H1 (cell line): ENCODE measurements around the gene MEF2A. TPM values are rescaled to one million over a fixed set of nuclear protein-coding genes. Genes with fewer than 3 reads are reported as not detected.

Experiments used
- CTCF ChIA-PET: fragments of 300-600 bp; sonication (Branson Sonifier 250); formaldehyde crosslinking; loops from one replicate; lab custom pipeline; 2021; ENCODE audit not compliant: partially characterized antibody; lab: Charles Lee
- POLR2A ChIA-PET: fragments of 300-600 bp; sonication (Branson Sonifier 250); formaldehyde crosslinking; loops from one replicate; lab custom pipeline; 2021; ENCODE audit warnings: inconsistent platforms; ENCODE audit not compliant: partially characterized antibody; lab: Charles Lee
- DNase-seq, 2 experiments: peaks; one replicate each; pipeline versions ENCODE4 v3.0.0 to v3.0.0-alpha.2; 2010 to 2022; ENCODE audit warnings: low spot score in 2 of 2, low read depth in 1 of 2, mixed read lengths in 1 of 2
- FAIRE-seq: peaks from 2 replicates; lab custom pipeline; 2011; peaks lifted over from hg19 to GRCh38; lab: Jason Lieb, UNC
- H2AFZ ChIP-seq: 2 replicates; pipeline ENCODE4 v1.8.1; 2012; ENCODE audit warnings: low read length, inconsistent platforms
- H2AK5ac ChIP-seq: 2 replicates; pipeline ENCODE4 v1.6.1; 2013; ENCODE audit warnings: low read depth, low read length
- H2BK120ac ChIP-seq: replicated peaks from 2 replicates; pipeline ENCODE3; 2013; ENCODE audit warnings: low read depth, low read length, inconsistent platforms
- H2BK12ac ChIP-seq: 2 replicates; pipeline ENCODE4 v1.6.1; 2013; ENCODE audit warnings: low read depth, low read length
- H2BK15ac ChIP-seq: 2 replicates; pipeline ENCODE4 v1.6.1; 2013; ENCODE audit warnings: low read length
- H2BK20ac ChIP-seq: 2 replicates; pipeline ENCODE4 v1.6.1; 2013; ENCODE audit warnings: low read length
- H2BK5ac ChIP-seq: 2 replicates; pipeline ENCODE4 v1.6.1; 2013; ENCODE audit warnings: low read depth, low read length
- H3K14ac ChIP-seq: 2 replicates; pipeline ENCODE4 v1.6.1; 2013; ENCODE audit warnings: inconsistent platforms; ENCODE audit not compliant: insufficient read length
- H3K18ac ChIP-seq: 2 replicates; pipeline ENCODE4 v1.6.1; 2013; ENCODE audit warnings: low read length; ENCODE audit errors: extremely low read depth
- H3K23ac ChIP-seq: 2 replicates; pipeline ENCODE4 v1.6.1; 2013; ENCODE audit warnings: inconsistent platforms; ENCODE audit not compliant: insufficient read length
- H3K23me2 ChIP-seq: 2 replicates; pipeline ENCODE4 v1.6.1; 2013; ENCODE audit warnings: low read depth, low read length
- H3K27ac ChIP-seq: 2 replicates; pipeline ENCODE4 v1.6.1; 2011; ENCODE audit warnings: low read depth, low read length, inconsistent platforms
- H3K27me3 ChIP-seq, 4 experiments: replicated peaks in 1 of 4; 1 replicate in 1 of 4; 2 replicates in 3 of 4; pipeline versions ENCODE4 v1.6.1 to v1.8.1; 2011 to 2013; ENCODE audit warnings: low read length in 3 of 4, mild to moderate bottlenecking in 3 of 4, inconsistent platforms in 2 of 4, mixed read lengths in 2 of 4, moderate library complexity in 1 of 4; ENCODE audit not compliant: control insufficient read depth in 3 of 4, insufficient read depth in 3 of 4; ENCODE audit errors: extremely low read depth in 1 of 4
- H3K36me3 ChIP-seq, 4 experiments: 2 replicates each; pipeline versions ENCODE4 v1.6.1 to v1.8.1; 2011 to 2013; ENCODE audit warnings: mild to moderate bottlenecking in 4 of 4, low read length in 3 of 4, moderate library complexity in 2 of 4, control low read depth in 1 of 4, inconsistent platforms in 1 of 4; ENCODE audit not compliant: insufficient read depth in 4 of 4, control insufficient read depth in 2 of 4
- H3K4ac ChIP-seq: replicated peaks from 2 replicates; pipeline ENCODE3; 2013; ENCODE audit warnings: low read length, low read depth, mixed read lengths, inconsistent platforms; ENCODE audit not compliant: insufficient read length
- H3K4me1 ChIP-seq, 4 experiments: replicated peaks in 1 of 4; 1 replicate in 1 of 4; 2 replicates in 3 of 4; pipeline versions ENCODE4 v1.6.1 to v1.8.1; 2011 to 2013; ENCODE audit warnings: low read length in 3 of 4, inconsistent platforms in 2 of 4, mixed read lengths in 1 of 4; ENCODE audit not compliant: insufficient read depth in 4 of 4, control insufficient read depth in 3 of 4
- H3K4me2 ChIP-seq, 2 experiments: 2 replicates each; pipeline versions ENCODE4 v1.6.1 to v1.8.1; 2011 to 2013; ENCODE audit warnings: low read depth in 2 of 2, low read length in 2 of 2, control low read depth in 1 of 2, inconsistent platforms in 1 of 2, mild to moderate bottlenecking in 1 of 2; ENCODE audit not compliant: insufficient read depth in 1 of 2
- H3K4me3 ChIP-seq, 4 experiments: fragments of 200-600, 300-600 bp in 1 of 4; sonication (generic), shearing (Covaris generic), sonication (Bioruptor Twin) in 1 of 4; 2 replicates each; pipeline versions ENCODE4 v1.5.1 to v1.8.1; 2011 to 2016; ENCODE audit warnings: low read length in 4 of 4, low read depth in 3 of 4, control low read depth in 2 of 4, inconsistent platforms in 2 of 4, mild to moderate bottlenecking in 2 of 4, mixed read lengths in 1 of 4, moderate library complexity in 1 of 4; ENCODE audit not compliant: insufficient read depth in 2 of 4; ENCODE audit errors: extremely low read depth in 1 of 4
- H3K56ac ChIP-seq: replicated peaks from 2 replicates; pipeline ENCODE3; 2013; ENCODE audit warnings: low read depth, mild to moderate bottlenecking, mixed read lengths, low read length, inconsistent platforms; ENCODE audit not compliant: insufficient read length
- H3K79me1 ChIP-seq: 2 replicates; pipeline ENCODE4 v1.6.1; 2013; ENCODE audit warnings: low read depth, low read length, control low read depth
- H3K79me2 ChIP-seq, 2 experiments: 2 replicates each; pipeline versions ENCODE4 v1.6.1 to v1.8.1; 2012 to 2013; ENCODE audit warnings: low read length in 2 of 2, mild to moderate bottlenecking in 2 of 2, inconsistent platforms in 1 of 2; ENCODE audit not compliant: insufficient read depth in 2 of 2, control insufficient read depth in 1 of 2
- H3K9ac ChIP-seq, 4 experiments: replicated peaks in 1 of 4; 1 replicate in 1 of 4; 2 replicates in 3 of 4; pipeline versions ENCODE4 v1.6.1 to v1.8.1; 2011 to 2013; ENCODE audit warnings: low read depth in 3 of 4, low read length in 3 of 4, control low read depth in 2 of 4, mild to moderate bottlenecking in 2 of 4, moderate library complexity in 2 of 4, inconsistent platforms in 1 of 4; ENCODE audit errors: extremely low read depth in 1 of 4
- H3K9me3 ChIP-seq, 2 experiments: 2 replicates each; pipeline versions ENCODE4 v1.6.1 to v1.8.1; 2012 to 2013; ENCODE audit warnings: mild to moderate bottlenecking in 2 of 2, moderate library complexity in 2 of 2, control low read depth in 1 of 2, inconsistent platforms in 1 of 2, low read depth in 1 of 2, low read length in 1 of 2, mixed read lengths in 1 of 2; ENCODE audit not compliant: insufficient read depth in 2 of 2
- H4K20me1 ChIP-seq, 2 experiments: replicated peaks in 1 of 2; 2 replicates each; pipeline versions ENCODE3 to v1.8.1; 2011 to 2013; ENCODE audit warnings: inconsistent platforms in 2 of 2, low read length in 2 of 2, mild to moderate bottlenecking in 1 of 2; ENCODE audit not compliant: insufficient read depth in 2 of 2, control insufficient read depth in 1 of 2
- H4K5ac ChIP-seq: 2 replicates; pipeline ENCODE4 v1.6.1; 2013; ENCODE audit warnings: low read length, low read depth, mixed read lengths, inconsistent platforms; ENCODE audit not compliant: insufficient read length
- H4K8ac ChIP-seq: 2 replicates; pipeline ENCODE4 v1.8.0; 2013; ENCODE audit warnings: mild to moderate bottlenecking, moderate library complexity, low read length, inconsistent platforms; ENCODE audit not compliant: insufficient read depth; ENCODE audit errors: extremely low read depth
- H4K91ac ChIP-seq: replicated peaks from 2 replicates; pipeline ENCODE3; 2013; ENCODE audit warnings: low read length, mixed read lengths, inconsistent platforms; ENCODE audit not compliant: insufficient read length
- CBX5 ChIP-seq: fragments of 300-800, 300-1000 bp; sonication (generic); IDR thresholded peaks from 2 replicates; pipeline ENCODE4 v1.7.1; 2016; ENCODE audit warnings: antibody characterized with exemption, low read length, low read depth
- JUN ChIP-seq: IDR thresholded peaks from 2 replicates; pipeline ENCODE4 v1.6.1; 2011; ENCODE audit warnings: low read depth, mild to moderate bottlenecking, improper control_type of control experiment, low read length
- RFX5 ChIP-seq: IDR thresholded peaks from 2 replicates; pipeline ENCODE4 v1.6.1; 2011; ENCODE audit warnings: low read depth, low read length, improper control_type of control experiment, borderline replicate concordance
- SP1 ChIP-seq: IDR thresholded peaks from 2 replicates; pipeline ENCODE4 v1.6.1; 2011; ENCODE audit warnings: low read depth, low read length
- TAF1 ChIP-seq: IDR thresholded peaks from 2 replicates; pipeline ENCODE4 v1.6.1; 2011; ENCODE audit warnings: mild to moderate bottlenecking, low read depth, low read length
- TBP ChIP-seq: IDR thresholded peaks from 2 replicates; pipeline ENCODE4 v1.6.1; 2011; ENCODE audit warnings: low read depth, low read length, improper control_type of control experiment
- WGBS, 2 experiments: shearing (Covaris generic) in 1 of 2; methylation state at CpG; one replicate each; pipeline versions ENCODE4 v1.1.6 to v1.1.7; 2013 to 2015; ENCODE audit warnings: low lambda C conversion rate in 2 of 2, mixed read lengths in 2 of 2, inconsistent platforms in 1 of 2, low coverage in 1 of 2, missing lambda C conversion rate in 1 of 2; ENCODE audit not compliant: insufficient replicate concordance in 2 of 2, insufficient coverage in 1 of 2, insufficient read length in 1 of 2; ENCODE audit errors: extremely low coverage in 1 of 2, missing lambda C conversion rate in 1 of 2; 5-methylcytosine and 5-hydroxymethylcytosine counted together
- polyA plus RNA-seq, 7 experiments: library from polyadenylated mRNA; depleted of rRNA in 3 of 7; stranded (reverse) in 5 of 7; unstranded in 2 of 7; fragments of >200 nt in 5 of 7; fragments of 200-250 nt in 2 of 7; gene quantifications; 1 replicate in 5 of 7; 2 replicates in 1 of 7; 4 replicates in 1 of 7; pipeline versions ENCODE4 v1.2.1 to v1.2.3, GENCODE V29; 2011 to 2013; ENCODE audit warnings: missing spikeins in 2 of 7, mixed read lengths in 2 of 7
- total RNA-seq: library from RNA; stranded (reverse); fragmentation: NEBNext Ultra II Directional; extraction: Animal tissue kit (Norgen Biotek cat#: 25700); gene quantifications from 2 replicates; pipeline ENCODE4 v1.2.1, GENCODE V29; 2021
- TF ChIP-seq, protein P1 (sequence below): IDR thresholded peaks from 2 replicates; pipeline ENCODE4 v1.6.1; 2011; ENCODE audit warnings: low read length, improper control_type of control experiment

The MEF2A gene
- total and polyA plus RNA-seq, 2 of the 8 experiments (the other 6 are each of a cell fraction or from before 2014, with no cell fraction given): 15.6 to 22.5 TPM

GRCh38 chr15:99718421-99718820, 152.6 kb downstream of the MEF2A start:
- Histone ChIP-seq H4K91ac (no peak overlapping the region), H2BK12ac (no peak overlapping the region), H2AK5ac (no peak overlapping the region), H4K20me1 (no peaks in the 10 kb centered on the region), H3K4me3 (no peak overlapping the region), H3K27ac (no peak overlapping the region), H3K18ac (no peak overlapping the region), H3K4me2 (no peak overlapping the region), H2BK20ac (no peak overlapping the region), H2BK15ac (no peak overlapping the region), H2BK5ac (no peak overlapping the region), H2BK120ac (no peak overlapping the region), H3K23ac (no peak overlapping the region), H4K8ac (no peak overlapping the region), H3K4ac (no peak overlapping the region), H3K14ac (no peak overlapping the region), H2AFZ (no peak overlapping the region), H3K9ac (no peak overlapping the region), H3K36me3 (peaks cover 0 to 4% (median 0%) of the 10 kb centered on the region in 4 experiments; a peak in 3 of 8 replicates), H3K56ac (no peak overlapping the region), H3K23me2 (no peaks in the 10 kb centered on the region; the same call in 1 of the 2 replicates), H3K79me2 (no peaks in the 10 kb centered on the region), H3K27me3 (no peaks in the 10 kb centered on the region), H3K79me1 (no peaks in the 10 kb centered on the region), H3K9me3 (no peaks in the 10 kb centered on the region), H3K4me1 (peaks cover 0 to 2% (median 0%) of the 10 kb centered on the region in 4 experiments; a peak in 1 of 7 replicates), H4K5ac (no peak overlapping the region)
- CTCF ChIA-PET: interaction anchor here (0.7 to 8.4 kb wide), 7 partner anchors 8 to 446 kb away, joined by 3 to 51 read pairs (median 4); no protein-coding TSS in a partner anchor
- WGBS, 2 experiments: 90% methylated on average over 4 of the region's 4 CpGs; no CpG with 5 or more reads in 1 of the 2 experiments
- POLR2A ChIA-PET: interaction anchor here (0.9 to 1.2 kb wide), 2 partner anchors 327 to 334 kb away, joined by 3 read pairs; no protein-coding TSS in a partner anchor
- DNase-seq (no peak), FAIRE-seq (no peak)
- TF ChIP-seq TBP (no peak), SP1 (no peak), RFX5 (no peak), CBX5 (no peak), JUN (no peak), TAF1 (no peak)
- TF ChIP-seq, protein P1, sequence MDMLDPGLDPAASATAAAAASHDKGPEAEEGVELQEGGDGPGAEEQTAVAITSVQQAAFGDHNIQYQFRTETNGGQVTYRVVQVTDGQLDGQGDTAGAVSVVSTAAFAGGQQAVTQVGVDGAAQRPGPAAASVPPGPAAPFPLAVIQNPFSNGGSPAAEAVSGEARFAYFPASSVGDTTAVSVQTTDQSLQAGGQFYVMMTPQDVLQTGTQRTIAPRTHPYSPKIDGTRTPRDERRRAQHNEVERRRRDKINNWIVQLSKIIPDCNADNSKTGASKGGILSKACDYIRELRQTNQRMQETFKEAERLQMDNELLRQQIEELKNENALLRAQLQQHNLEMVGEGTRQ: no peak
